Stomach smooth muscle (tissue), 2 donors: ENCODE measurements around the gene VPS39.

Experiments used
- H3K27ac ChIP-seq: one replicate; pipeline ENCODE4 v1.7.0; 2013; ENCODE audit warnings: mild to moderate bottlenecking, low read length, inconsistent platforms
- H3K27me3 ChIP-seq, 2 donors: one replicate each; pipeline ENCODE4 v1.7.0; 2013; ENCODE audit warnings: low read length in 2 of 2; ENCODE audit not compliant: insufficient read depth in 2 of 2, control insufficient read depth in 1 of 2
- H3K36me3 ChIP-seq, 2 donors: one replicate each; pipeline ENCODE4 v1.7.0; 2013; ENCODE audit warnings: low read length in 2 of 2; ENCODE audit not compliant: control insufficient read depth in 2 of 2, insufficient read depth in 2 of 2
- H3K4me1 ChIP-seq: one replicate; pipeline ENCODE4 v1.7.0; 2013; ENCODE audit warnings: low read length; ENCODE audit not compliant: control insufficient read depth, insufficient read depth
- H3K4me3 ChIP-seq, 2 donors: one replicate each; pipeline ENCODE4 v1.7.0; 2013; ENCODE audit warnings: low read length in 2 of 2
- H3K9ac ChIP-seq, 2 donors: one replicate each; pipeline ENCODE4 v1.7.0; 2013; ENCODE audit warnings: low read length in 2 of 2, mild to moderate bottlenecking in 1 of 2
- H3K9me3 ChIP-seq, 2 donors: one replicate each; pipeline ENCODE4 v1.7.0; 2013; ENCODE audit warnings: low read length in 2 of 2; ENCODE audit not compliant: control insufficient read depth in 2 of 2
- donor health status: healthy.
- donor health status: Pancreatic carcinoma.

The VPS39 gene

GRCh38 chr15:42199126-42199525 is 9.0 kb downstream of the VPS39 start:
- no peaks in the 10 kb centered on the region for H3K9me3 ChIP-seq
- H3K36me3 ChIP-seq, result peaks cover 12 to 22% of the 10 kb centered on the region in 2 donors
- no peaks in the 10 kb centered on the region for H3K4me1 ChIP-seq
- no peak overlapping the region for H3K27ac ChIP-seq
- H3K4me3 ChIP-seq, result no peak overlapping the region
- no peak overlapping the region for H3K9ac ChIP-seq
- H3K27me3 ChIP-seq, result no peaks in the 10 kb centered on the region

- Histone ChIP-seq H3K27ac (no peak overlapping the region), H3K36me3 (peaks cover 12 to 22% of the 10 kb centered on the region in 2 donors), H3K27me3 (no peaks in the 10 kb centered on the region), H3K9ac (no peak overlapping the region), H3K4me1 (no peaks in the 10 kb centered on the region), H3K4me3 (no peak overlapping the region), H3K9me3 (no peaks in the 10 kb centered on the region)
Observed at GRCh38 chr15:42198516-42198915, 9.6 kb downstream of the VPS39 start.

GRCh38 chr15:42194513-42194912 is 13.6 kb downstream of the VPS39 start:
- Histone ChIP-seq H3K9me3 (no peaks in the 10 kb centered on the region), H3K27ac (no peak overlapping the region), H3K4me3 (no peak overlapping the region), H3K27me3 (no peaks in the 10 kb centered on the region), H3K4me1 (no peaks in the 10 kb centered on the region), H3K9ac (no peak overlapping the region), H3K36me3 (peaks cover 19 to 26% of the 10 kb centered on the region in 2 donors)

GRCh38 chr15:42193383-42193782 is 14.7 kb downstream of the VPS39 start:
- no peaks in the 10 kb centered on the region for H3K27me3 ChIP-seq
- H3K4me3 ChIP-seq, result no peak overlapping the region
- no peaks in the 10 kb centered on the region for H3K4me1 ChIP-seq
- peaks cover 20 to 25% of the 10 kb centered on the region in 2 donors for H3K36me3 ChIP-seq
- H3K27ac ChIP-seq, result no peak overlapping the region
- H3K9me3 ChIP-seq, result no peaks in the 10 kb centered on the region
- no peak overlapping the region for H3K9ac ChIP-seq

GRCh38 chr15:42191610-42192346 is 16.3 kb downstream of the VPS39 start:
- Histone ChIP-seq H3K4me1 (no peaks in the 10 kb centered on the region), H3K36me3 (peaks cover 29 to 35% of the 10 kb centered on the region in 2 donors), H3K27ac (no peak overlapping the region), H3K27me3 (no peaks in the 10 kb centered on the region), H3K9ac (no peak overlapping the region), H3K4me3 (no peak overlapping the region), H3K9me3 (no peaks in the 10 kb centered on the region)

GRCh38 chr15:42190370-42190769 is 17.7 kb downstream of the VPS39 start:
- H3K36me3 ChIP-seq, result peaks cover 38 to 46% of the 10 kb centered on the region in 2 donors
- H3K27ac ChIP-seq, result no peak overlapping the region

GRCh38 chr15:42185801-42186200 is 22.3 kb downstream of the VPS39 start:
- Histone ChIP-seq H3K27ac (no peak overlapping the region), H3K9me3 (no peaks in the 10 kb centered on the region), H3K27me3 (no peaks in the 10 kb centered on the region), H3K36me3 (peaks cover 54 to 63% of the 10 kb centered on the region in 2 donors), H3K4me1 (no peaks in the 10 kb centered on the region), H3K9ac (no peak overlapping the region), H3K4me3 (no peak overlapping the region)

More at GRCh38 chr15:42190370-42190769, 17.7 kb downstream of the VPS39 start:
- Histone ChIP-seq H3K4me1 (no peaks in the 10 kb centered on the region), H3K9me3 (no peaks in the 10 kb centered on the region), H3K4me3 (no peak overlapping the region), H3K9ac (no peak overlapping the region), H3K27me3 (no peaks in the 10 kb centered on the region)

- Histone ChIP-seq H3K9me3 (no peaks in the 10 kb centered on the region), H3K27ac (no peak overlapping the region), H3K36me3 (peaks cover 54 to 61% of the 10 kb centered on the region in 2 donors), H3K9ac (no peak overlapping the region), H3K4me3 (no peak overlapping the region), H3K4me1 (no peaks in the 10 kb centered on the region), H3K27me3 (no peaks in the 10 kb centered on the region)
Observed at GRCh38 chr15:42184736-42185135, 23.4 kb downstream of the VPS39 start.

GRCh38 chr15:42184296-42184695 is 23.8 kb downstream of the VPS39 start:
- no peak overlapping the region for H3K9ac ChIP-seq
- H3K27ac ChIP-seq, result no peak overlapping the region
- H3K4me3 ChIP-seq, result no peak overlapping the region
- H3K4me1 ChIP-seq, result no peaks in the 10 kb centered on the region
- H3K27me3 ChIP-seq, result no peaks in the 10 kb centered on the region
- peaks cover 57 to 63% of the 10 kb centered on the region in 2 donors for H3K36me3 ChIP-seq
- H3K9me3 ChIP-seq, result no peaks in the 10 kb centered on the region

- no peak overlapping the region for H3K27ac ChIP-seq
- H3K4me1 ChIP-seq, result no peaks in the 10 kb centered on the region
- peaks cover 57 to 65% of the 10 kb centered on the region in 2 donors for H3K36me3 ChIP-seq
- no peak overlapping the region for H3K4me3 ChIP-seq
- no peak overlapping the region for H3K9ac ChIP-seq
- no peaks in the 10 kb centered on the region for H3K27me3 ChIP-seq
- no peaks in the 10 kb centered on the region for H3K9me3 ChIP-seq
Observed at GRCh38 chr15:42182961-42183360, 25.1 kb downstream of the VPS39 start.

GRCh38 chr15:42182328-42182886 is 25.7 kb downstream of the VPS39 start:
- Histone ChIP-seq H3K27me3 (no peaks in the 10 kb centered on the region), H3K36me3 (peaks cover 54 to 61% of the 10 kb centered on the region in 2 donors), H3K4me1 (no peaks in the 10 kb centered on the region), H3K27ac (no peak overlapping the region), H3K9ac (no peak overlapping the region), H3K4me3 (no peak overlapping the region), H3K9me3 (no peaks in the 10 kb centered on the region)
